Measurements from ENCODE around the gene TSPAN33. TPM values are rescaled to one million over a fixed set of nuclear protein-coding genes. Genes with fewer than 3 reads are reported as not detected.
A peak's percentile ranks its signal among the peaks of the same experiment; 100 is the strongest.

The TSPAN33 gene
- total RNA-seq, 4 donors from 2014 or later, result 5.0 to 11.4 (median 7.5) TPM

GRCh38 chr7:129160161-129160905 lies 15.8 kb downstream of the TSPAN33 start:
- no peak for TF ChIP-seq POLR2AphosphoS5 (IDR thresholded peaks at IDR 0.05)
- no peak for TF ChIP-seq POLR2A (IDR thresholded peaks at IDR 0.05; ENCODE audit: low read depth)
- TF ChIP-seq EP300 (IDR thresholded peaks at IDR 0.05), result no peak
- no peak for TF ChIP-seq CTCF (IDR thresholded peaks at IDR 0.05)
- no peak overlapping the region for H3K27ac ChIP-seq (replicated peaks in 1 of 4)
- intact Hi-C loops (cut with DNase I), result no loop called here
- H3K4me3 ChIP-seq, result no peak overlapping the region
- WGBS, result 90% methylated on average over 3 of the region's 3 CpGs
- DNase-seq (ENCODE audit: extremely low spot score), result no peak
- no peaks in the 10 kb centered on the region for H3K4me1 ChIP-seq
- H3K27me3 ChIP-seq, result no peaks in the 10 kb centered on the region
- H3K9me3 ChIP-seq, result no peaks in the 10 kb centered on the region
- no peaks in the 10 kb centered on the region for H3K36me3 ChIP-seq

- Histone ChIP-seq H3K4me3 (no peak overlapping the region), H3K36me3 (no peaks in the 10 kb centered on the region), H3K27me3 (no peaks in the 10 kb centered on the region), H3K4me1 (no peaks in the 10 kb centered on the region), H3K9me3 (no peaks in the 10 kb centered on the region), H3K27ac (replicated peaks in 1 of 4) (no peak overlapping the region)
- intact Hi-C loops (cut with DNase I), result no loop called here
- TF ChIP-seq CTCF (IDR thresholded peaks at IDR 0.05), result no peak
- TF ChIP-seq EP300 (IDR thresholded peaks at IDR 0.05), result no peak
- TF ChIP-seq POLR2AphosphoS5 (IDR thresholded peaks at IDR 0.05), result no peak
- no peak for TF ChIP-seq POLR2A (IDR thresholded peaks at IDR 0.05; ENCODE audit: low read depth)
- WGBS, result 89% methylated on average over 5 of the region's 5 CpGs
- DNase-seq (ENCODE audit: extremely low spot score), result no peak
Observed at GRCh38 chr7:129161524-129162225, 17.2 kb downstream of the TSPAN33 start.

- no peaks in the 10 kb centered on the region for H3K9me3 ChIP-seq
- no peaks in the 10 kb centered on the region for H3K27me3 ChIP-seq
- H3K27ac ChIP-seq (replicated peaks in 1 of 4), result no peak overlapping the region
- H3K36me3 ChIP-seq, result no peaks in the 10 kb centered on the region
- peaks cover 0 to under 1% (median 0%) of the 10 kb centered on the region in 4 donors for H3K4me1 ChIP-seq
- TF ChIP-seq POLR2AphosphoS5 (IDR thresholded peaks at IDR 0.05), result no peak
- no peak for TF ChIP-seq EP300 (IDR thresholded peaks at IDR 0.05)
- TF ChIP-seq CTCF (IDR thresholded peaks at IDR 0.05), result no peak
- TF ChIP-seq POLR2A (IDR thresholded peaks at IDR 0.05; ENCODE audit: low read depth), result no peak
- DNase-seq (ENCODE audit: extremely low spot score), result no peak
- 76% methylated on average over 5 of the region's 5 CpGs for WGBS
- intact Hi-C loops (cut with DNase I), result no loop called here
- no peak overlapping the region for H3K4me3 ChIP-seq
Observed at GRCh38 chr7:129162732-129163131, 18.2 kb downstream of the TSPAN33 start.

DNA sequence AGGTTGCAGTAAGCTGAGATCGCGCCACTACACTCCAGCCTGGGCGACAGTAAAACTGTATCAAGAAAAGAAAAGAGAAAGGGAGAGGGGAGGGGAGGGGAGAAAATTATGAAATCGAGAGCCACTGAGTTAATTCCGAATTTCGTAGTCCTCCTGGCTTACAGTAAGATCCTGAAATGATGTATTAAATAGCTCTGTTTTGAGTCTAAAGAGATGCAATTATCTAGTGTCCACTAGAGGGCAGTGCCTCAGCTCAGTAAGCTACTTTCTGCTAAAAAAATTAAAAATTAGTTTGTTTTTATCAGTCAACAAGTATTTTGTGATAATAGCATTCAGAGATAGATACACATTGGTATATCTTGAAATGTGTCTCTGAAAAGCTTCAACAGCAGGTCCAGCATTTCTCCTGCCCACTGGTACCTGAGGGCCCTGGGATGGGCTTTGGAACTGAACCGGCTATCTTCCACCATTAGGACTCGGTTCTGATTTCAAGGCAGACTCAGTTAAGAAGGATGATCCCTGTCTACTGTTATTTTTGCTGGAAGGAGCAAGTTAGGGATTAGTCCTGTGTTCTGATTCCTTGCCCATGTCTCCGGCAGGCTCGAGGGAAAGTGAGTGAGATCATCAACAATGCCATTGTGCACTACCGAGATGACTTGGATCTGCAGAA lies 19.5 kb downstream of the TSPAN33 start:
- H3K4me1 ChIP-seq, result peaks cover 0 to 13% (median 10%) of the 10 kb centered on the region in 4 donors
- no peak overlapping the region for H3K4me3 ChIP-seq
- TF ChIP-seq EP300 (IDR thresholded peaks at IDR 0.05) (no peak), CTCF (IDR thresholded peaks at IDR 0.05) (peak; percentile 66 to 85 (median 82))
- no peaks in the 10 kb centered on the region for H3K27me3 ChIP-seq
- H3K27ac ChIP-seq (replicated peaks in 1 of 4), result no peak overlapping the region
- no peaks in the 10 kb centered on the region for H3K9me3 ChIP-seq
- no peak for DNase-seq (ENCODE audit: extremely low spot score)
- 63% methylated on average over 11 of the region's 11 CpGs for WGBS
- intact Hi-C loops (cut with DNase I), result loop anchor here (1.0 kb wide), 1 partner anchor 46 kb away; no protein-coding TSS in a partner anchor
- no peaks in the 10 kb centered on the region for H3K36me3 ChIP-seq
